ENCODE data around the gene OR5I1. TPM values are rescaled to one million over a fixed set of nuclear protein-coding genes. Genes with fewer than 3 reads are reported as not detected.

OR5I1 gene
- total and polyA plus RNA-seq, 2 of the 4 experiments (the other 2 are of a cell fraction): not detected

GRCh38 chr11:55970935-55971334 lies 34.7 kb upstream of the OR5I1 start:
- H3K4me3 ChIP-seq (ENCODE audit: insufficient read depth, low read depth, low read length): no peak overlapping the region
- no peak overlapping the region for H3K9ac ChIP-seq (ENCODE audit: low read depth, low read length)
- TF ChIP-seq CEBPB (IDR thresholded peaks at IDR 0.05; ENCODE audit: low read depth, low read length): no peak
- TF ChIP-seq MAZ (IDR thresholded peaks at IDR 0.05; ENCODE audit: borderline replicate concordance, low read depth, low read length): no peak
- TF ChIP-seq RAD21 (IDR thresholded peaks at IDR 0.05; ENCODE audit: low read length): no peak
- no peak for TF ChIP-seq NFE2L2 (IDR thresholded peaks at IDR 0.05; ENCODE audit: low read depth, low read length)
- TF ChIP-seq RCOR1 (IDR thresholded peaks at IDR 0.05; ENCODE audit: insufficient replicate concordance, low read length): no peak
- no peak for TF ChIP-seq MAFK (IDR thresholded peaks at IDR 0.05; ENCODE audit: low read depth, low read length)
- no peak for TF ChIP-seq CTCF (conservative IDR thresholded peaks at IDR 0.05; ENCODE audit: low read depth, low read length)
- TF ChIP-seq FOS (IDR thresholded peaks at IDR 0.05; ENCODE audit: low read depth, low read length): no peak
- TF ChIP-seq CHD1 (IDR thresholded peaks at IDR 0.05; ENCODE audit: low read depth, low read length): no peak
- no peak for TF ChIP-seq POLR2A (IDR thresholded peaks at IDR 0.05; ENCODE audit: low read depth, low read length)
- TF ChIP-seq BHLHE40 (IDR thresholded peaks at IDR 0.05; ENCODE audit: low read depth, low read length): no peak
- TF ChIP-seq USF2 (IDR thresholded peaks at IDR 0.05; ENCODE audit: low read depth, low read length): no peak
- TF ChIP-seq MXI1 (IDR thresholded peaks at IDR 0.05; ENCODE audit: borderline replicate concordance, low read depth, low read length): no peak
- no peak for TF ChIP-seq RFX5 (IDR thresholded peaks at IDR 0.05; ENCODE audit: low read depth, low read length)
- TF ChIP-seq SMC3 (IDR thresholded peaks at IDR 0.05; ENCODE audit: low read depth, low read length): no peak
- TF ChIP-seq ELK1 (IDR thresholded peaks at IDR 0.05; ENCODE audit: borderline replicate concordance, low read depth, low read length): no peak
- dilution Hi-C loops (cut with HindIII; ENCODE audit: low sequenced_read_pairs, unreplicated experiment): no loop called here
- H3K14ac ChIP-seq (replicated peaks; ENCODE audit: low read depth, low read length): no peak overlapping the region
- H2AK9ac ChIP-seq (replicated peaks; ENCODE audit: low read depth, low read length, poor library complexity): no peak overlapping the region
- no peaks in the 10 kb centered on the region for H3K27me3 ChIP-seq (ENCODE audit: control insufficient read depth, insufficient read depth, low read length)
- H4K8ac ChIP-seq (ENCODE audit: low read depth in 2 of 2, low read length in 2 of 2): no peak overlapping the region
- no peak overlapping the region for H2BK5ac ChIP-seq (ENCODE audit: low read depth, low read length, poor library complexity, severe bottlenecking)
- H2BK120ac ChIP-seq (ENCODE audit: low read depth, low read length): no peak overlapping the region
- POLR2A ChIA-PET (ENCODE audit: unreplicated experiment): no interaction called here
- H2AK5ac ChIP-seq (ENCODE audit: low read depth, low read length): no peak overlapping the region
- H4K20me1 ChIP-seq (ENCODE audit: insufficient read depth, low read length): no peaks in the 10 kb centered on the region
- no peak overlapping the region for H2BK20ac ChIP-seq (ENCODE audit: low read depth, low read length)
- no peak overlapping the region for H4K5ac ChIP-seq (ENCODE audit: low read depth, low read length)
- no peak overlapping the region for H3K56ac ChIP-seq (ENCODE audit: extremely low read depth, insufficient read depth, low read length)
- peaks cover 5% of the 10 kb centered on the region; the same call in 1 of the 2 replicates for H3K9me3 ChIP-seq (ENCODE audit: control insufficient read depth, insufficient read depth, low read length)
- H3K18ac ChIP-seq (ENCODE audit: low read depth, low read length): no peak overlapping the region
- H3K36me3 ChIP-seq (ENCODE audit: control insufficient read depth, insufficient read depth, low read length): no peaks in the 10 kb centered on the region
- no peak overlapping the region for H2BK15ac ChIP-seq (ENCODE audit: low read depth, low read length)
- no peaks in the 10 kb centered on the region for H3K4me1 ChIP-seq (ENCODE audit: control insufficient read depth, insufficient read depth, low read length)
- no peaks in the 10 kb centered on the region for H3K79me1 ChIP-seq (ENCODE audit: low read depth in 1 of 2, low read length in 2 of 2)
- no peak overlapping the region for H3K4ac ChIP-seq (ENCODE audit: low read depth, low read length)
- no peak for ATAC-seq (ENCODE audit: low read depth)
- no peaks in the 10 kb centered on the region for H3K9me1 ChIP-seq (ENCODE audit: insufficient read depth, low read length)
- in situ Hi-C loops (cut with MboI; ENCODE audit: low sequenced_read_pairs): no loop called here
- no peak overlapping the region for H4K91ac ChIP-seq (ENCODE audit: insufficient read depth, low read depth, low read length)
- no CpG with 5 or more reads among the region's 3 CpGs for WGBS, 2 experiments (ENCODE audit: extremely low coverage in 2 of 2, insufficient read length in 1 of 2)
- H2AFZ ChIP-seq (replicated peaks; ENCODE audit: low read length, poor library complexity): no peak overlapping the region
- intact Hi-C loops (cut with micrococcal nuclease): no loop called here
- H3K27ac ChIP-seq (ENCODE audit: insufficient read depth, low read length): no peak overlapping the region
- no peak for DNase-seq
- H3K4me2 ChIP-seq (ENCODE audit: low read depth, low read length): no peak overlapping the region
- no peak overlapping the region for H3K23ac ChIP-seq (ENCODE audit: low read depth, low read length)
- CTCF ChIA-PET: no interaction called here
- BruUV-seq (replicated peaks): no TSS peak
